Spinal cord (tissue), 10 donors: ENCODE data around the gene SPTLC2. TPM values are rescaled to one million over a fixed set of nuclear protein-coding genes. Genes with fewer than 3 reads are reported as not detected.
"Not testable (repeated sequence)": the region's sequence is repeated elsewhere in the genome, so short reads cannot be mapped to it uniquely, and the experiment has no call there.

Source experiments
- DNase-seq, 6 donors: peaks; one replicate each; pipeline versions ENCODE4 v3.0.0 to v3.0.0-alpha.2; 2013 to 2015; ENCODE audit warnings: low spot score in 6 of 6, low read depth in 4 of 6
- H3K27ac ChIP-seq: one replicate; pipeline ENCODE4 v1.5.1; 2013; ENCODE audit warnings: low read depth, low read length, control low read depth
- H3K27me3 ChIP-seq: one replicate; pipeline ENCODE4 v1.6.1; 2013; ENCODE audit warnings: low read length; ENCODE audit not compliant: control insufficient read depth, insufficient read depth
- H3K36me3 ChIP-seq: one replicate; pipeline ENCODE4 v1.6.1; 2013; ENCODE audit warnings: low read length; ENCODE audit not compliant: control insufficient read depth, insufficient read depth
- H3K4me1 ChIP-seq: one replicate; pipeline ENCODE4 v1.6.1; 2013; ENCODE audit warnings: low read length; ENCODE audit not compliant: control insufficient read depth, insufficient read depth
- H3K4me3 ChIP-seq: one replicate; pipeline ENCODE4 v1.5.1; 2013; ENCODE audit warnings: low read depth, low read length, control low read depth
- H3K9me3 ChIP-seq: one replicate; pipeline ENCODE4 v1.6.1; 2013; ENCODE audit warnings: low read length; ENCODE audit not compliant: control insufficient read depth, insufficient read depth
- WGBS: methylation state at CpG from one replicate; pipeline ENCODE4 v1.1.5; 2013; ENCODE audit warnings: missing lambda C conversion rate; ENCODE audit not compliant: insufficient coverage; 5-methylcytosine and 5-hydroxymethylcytosine counted together
- polyA plus RNA-seq, 2 donors: library from polyadenylated mRNA; unstranded; fragments of 120-200 nt; gene quantifications; one replicate each; pipeline ENCODE4 v1.2.1, GENCODE V29; 2013; ENCODE audit not compliant: insufficient read length in 2 of 2
- total RNA-seq, 2 donors: library from RNA; depleted of rRNA in 1 of 2; stranded (reverse); fragments of 120-200 nt in 1 of 2; fragments of >200 nt in 1 of 2; gene quantifications; one replicate each; pipeline versions ENCODE4 v1.2.3 to v1.2.4, GENCODE V29; 2013 to 2014
- donor health status: healthy.

Gene SPTLC2
- total and polyA plus RNA-seq, 4 donors: 24.4 to 68.1 (median 39.6) TPM

GRCh38 chr14:77561881-77562280 is 54.6 kb downstream of the SPTLC2 start:
- Histone ChIP-seq H3K27ac (no peak overlapping the region), H3K27me3 (no peaks in the 10 kb centered on the region), H3K36me3 (peaks cover 8% of the 10 kb centered on the region), H3K4me3 (no peak overlapping the region), H3K4me1 (no peaks in the 10 kb centered on the region), H3K9me3 (no peaks in the 10 kb centered on the region)
- no peak for DNase-seq
- WGBS: no CpG with 5 or more reads among the region's 5 CpGs

DNA sequence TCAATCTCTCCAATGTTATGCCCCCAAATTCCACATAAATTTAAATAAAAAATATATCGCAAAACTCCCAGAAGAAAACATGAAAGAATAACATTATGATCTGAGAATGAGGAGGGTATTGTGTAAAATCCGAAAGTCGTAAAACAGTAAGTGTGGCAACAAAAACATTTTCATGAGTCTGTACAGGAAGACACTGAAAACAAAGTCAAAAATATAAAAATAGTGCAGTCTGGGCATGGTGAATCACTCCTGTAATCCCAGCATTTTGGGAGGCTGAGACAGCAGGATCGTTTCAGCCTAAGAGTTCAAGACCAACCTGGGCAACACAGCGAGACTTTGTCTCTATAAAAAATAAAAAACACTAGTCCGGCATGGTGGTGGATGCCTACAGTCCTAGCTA is 57.1 kb downstream of the SPTLC2 start:
- Histone ChIP-seq H3K36me3 (peaks cover 17% of the 10 kb centered on the region), H3K4me3 (no peak overlapping the region), H3K27ac (no peak overlapping the region), H3K27me3 (no peaks in the 10 kb centered on the region), H3K9me3 (no peaks in the 10 kb centered on the region), H3K4me1 (peaks cover 10% of the 10 kb centered on the region)
- 91% methylated on average over 4 of the region's 6 CpGs for WGBS
- DNase-seq: no peak

GRCh38 chr14:77557391-77557790 is 59.0 kb downstream of the SPTLC2 start:
- WGBS: 67% methylated on average over 1 of the region's 10 CpGs
- Histone ChIP-seq H3K27me3 (no peaks in the 10 kb centered on the region), H3K36me3 (peaks cover 12% of the 10 kb centered on the region), H3K27ac (no peak overlapping the region), H3K4me3 (no peak overlapping the region), H3K4me1 (peaks cover 10% of the 10 kb centered on the region), H3K9me3 (no peaks in the 10 kb centered on the region)
- no peak for DNase-seq

DNA sequence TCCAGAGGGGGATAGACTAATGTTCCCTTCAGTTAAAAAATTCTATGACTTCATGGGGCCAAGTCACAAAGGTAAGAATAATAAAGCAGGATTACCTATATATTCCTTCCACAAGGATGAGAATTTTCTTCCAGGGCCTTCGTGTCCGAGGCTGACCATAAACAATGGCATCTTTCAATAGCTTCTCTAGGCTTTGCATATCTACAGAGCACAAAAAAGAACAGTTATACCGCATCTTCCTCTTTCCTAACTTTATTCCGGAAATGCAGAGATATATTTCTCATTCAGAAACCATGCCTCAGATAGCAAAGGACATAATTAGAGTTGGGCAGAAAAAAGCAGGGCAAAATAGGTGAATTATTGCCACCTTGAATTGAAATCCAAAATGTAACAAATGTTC is 59.5 kb downstream of the SPTLC2 start:
- Histone ChIP-seq H3K4me3 (no peak overlapping the region), H3K4me1 (peaks cover 10% of the 10 kb centered on the region), H3K9me3 (no peaks in the 10 kb centered on the region), H3K36me3 (peaks cover 12% of the 10 kb centered on the region), H3K27me3 (no peaks in the 10 kb centered on the region), H3K27ac (no peak overlapping the region)
- 30% methylated on average over 2 of the region's 4 CpGs for WGBS
- no peak for DNase-seq

DNA sequence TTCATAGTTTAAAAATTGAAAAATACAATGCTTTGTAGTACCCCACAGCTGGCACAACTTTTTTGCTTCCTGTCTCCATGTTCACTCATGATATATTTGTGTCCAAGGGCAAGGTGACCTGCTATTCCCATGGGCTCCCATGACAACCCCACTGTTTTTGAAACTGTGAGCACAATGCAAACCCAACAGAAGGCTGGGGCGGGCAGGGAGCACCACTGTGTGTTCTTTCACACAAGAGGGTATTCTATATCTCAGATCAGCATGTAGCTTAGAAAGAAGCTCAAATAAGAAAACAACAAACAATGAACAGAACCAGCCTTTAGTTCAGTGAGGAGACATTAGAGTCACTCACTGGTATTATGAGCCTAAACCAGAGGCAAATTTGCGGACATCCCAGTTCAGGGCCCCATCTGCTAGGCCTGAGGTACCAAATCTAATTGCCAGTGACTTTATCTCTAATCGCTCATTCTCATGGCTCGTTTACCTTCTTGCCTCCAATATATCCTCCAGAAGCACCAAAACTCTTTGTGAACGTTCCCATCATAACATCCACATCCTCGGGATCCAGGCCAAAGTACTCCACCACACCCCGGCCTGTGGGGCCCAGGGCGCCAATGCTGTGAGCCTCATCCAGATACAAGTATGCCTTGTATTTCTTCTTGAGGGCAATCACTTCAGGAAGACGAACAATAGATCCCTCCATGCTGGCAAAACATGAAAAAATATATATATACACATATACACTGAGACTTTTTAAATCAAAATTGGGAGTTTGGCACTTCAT is 61.4 kb downstream of the SPTLC2 start:
- Histone ChIP-seq H3K4me3 (no peak overlapping the region), H3K4me1 (peaks cover 10% of the 10 kb centered on the region), H3K9me3 (no peaks in the 10 kb centered on the region), H3K27ac (peak overlapping the region; percentile 10), H3K36me3 (peaks cover 10% of the 10 kb centered on the region), H3K27me3 (no peaks in the 10 kb centered on the region)
- WGBS: 56% methylated on average over 6 of the region's 9 CpGs
- peak in 2 of 6 donors; percentile 23 to 30 for DNase-seq

GRCh38 chr14:77554207-77554606 is 62.2 kb downstream of the SPTLC2 start:
- Histone ChIP-seq H3K4me1 (peaks cover 10% of the 10 kb centered on the region), H3K9me3 (no peaks in the 10 kb centered on the region), H3K27ac (peak overlapping the region; percentile 10), H3K27me3 (no peaks in the 10 kb centered on the region), H3K36me3 (peaks cover 13% of the 10 kb centered on the region), H3K4me3 (no peak overlapping the region)
- 100% methylated on average over 2 of the region's 5 CpGs for WGBS
- no peak for DNase-seq

- DNase-seq: no peak
- H3K4me1 ChIP-seq: no peaks in the 10 kb centered on the region
- no peaks in the 10 kb centered on the region for H3K9me3 ChIP-seq
- WGBS: no CpG with 5 or more reads among the region's 1 CpG
- H3K36me3 ChIP-seq: peaks cover 3% of the 10 kb centered on the region
- no peak overlapping the region for H3K4me3 ChIP-seq
- no peak overlapping the region for H3K27ac ChIP-seq
- H3K27me3 ChIP-seq: no peaks in the 10 kb centered on the region
These were observed 67.0 kb downstream of the SPTLC2 start for GRCh38 chr14:77549451-77549850.

DNA sequence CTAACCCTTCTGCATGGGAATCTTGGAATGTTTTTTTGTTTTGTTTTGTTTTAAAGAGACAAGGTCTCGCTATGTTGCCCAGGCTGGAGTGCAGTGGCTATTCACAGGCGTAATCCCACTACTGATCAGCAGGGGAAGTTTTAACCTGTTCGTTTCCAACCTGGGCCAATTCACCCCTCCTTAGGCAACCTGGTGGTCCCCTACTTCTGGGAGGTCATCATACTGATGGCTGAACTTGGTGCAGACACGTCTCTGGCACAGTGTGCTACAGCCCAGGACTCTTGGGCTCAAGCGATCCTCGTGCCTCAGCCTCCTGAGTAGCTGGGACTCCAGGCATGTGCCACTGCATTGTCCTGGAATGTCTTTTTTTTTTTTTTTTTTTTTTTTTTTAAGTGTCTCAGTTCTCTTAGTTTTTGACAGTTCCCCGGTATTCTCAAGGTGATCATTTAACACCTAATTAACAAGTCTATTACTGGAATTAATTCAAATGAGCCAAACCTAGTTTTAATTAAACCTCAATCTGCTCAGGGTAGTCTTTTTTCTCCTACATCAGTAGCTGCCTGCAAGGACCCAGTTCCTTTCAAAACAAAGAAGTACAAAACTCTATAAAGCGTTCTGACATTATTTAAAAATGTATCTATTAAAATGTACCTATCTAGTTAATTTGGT is 68.8 kb downstream of the SPTLC2 start:
- Histone ChIP-seq H3K27ac (no peak overlapping the region), H3K9me3 (no peaks in the 10 kb centered on the region)
- 0% methylated on average over 1 of the region's 8 CpGs for WGBS

GRCh38 chr14:77545171-77545570 is 71.3 kb downstream of the SPTLC2 start:
- not testable (repeated sequence) for H3K27ac ChIP-seq, H3K36me3 ChIP-seq, DNase-seq, H3K9me3 ChIP-seq, H3K27me3 ChIP-seq, H3K4me3 ChIP-seq
- peaks cover 13% of the 10 kb centered on the region for H3K4me1 ChIP-seq
- 100% methylated on average over 1 of the region's 11 CpGs for WGBS

More for the DNA sequence above, 68.8 kb downstream of the SPTLC2 start:
- Histone ChIP-seq H3K36me3 (peaks cover 3% of the 10 kb centered on the region), H3K4me3 (no peak overlapping the region), H3K4me1 (peaks cover 5% of the 10 kb centered on the region), H3K27me3 (no peaks in the 10 kb centered on the region)
- DNase-seq: peak in 1 of 6 donors; percentile 77

- Histone ChIP-seq H3K27ac (no peak overlapping the region), H3K4me3 (no peak overlapping the region), H3K4me1 (peaks cover 13% of the 10 kb centered on the region), H3K27me3 (no peaks in the 10 kb centered on the region), H3K36me3 (peaks cover 3% of the 10 kb centered on the region), H3K9me3 (no peaks in the 10 kb centered on the region)
- DNase-seq: no peak
- WGBS: 96% methylated on average over 2 of the region's 2 CpGs
These were observed 71.9 kb downstream of the SPTLC2 start for GRCh38 chr14:77544571-77544970.
